HG02678 (cell line): ENCODE results near the gene CENATAC.
"Not testable (repeated sequence)": the region's sequence is repeated elsewhere in the genome, so short reads cannot be mapped to it uniquely, and the experiment has no call there.

Experiments
- ATAC-seq: cut with Tn5 transposase; IDR thresholded peaks from one replicate; pipeline ENCODE4 v1.9.1; 2021; ENCODE audit warnings: mild to moderate bottlenecking, moderate library complexity; ENCODE audit not compliant: unreplicated experiment

CENATAC gene

DNA sequence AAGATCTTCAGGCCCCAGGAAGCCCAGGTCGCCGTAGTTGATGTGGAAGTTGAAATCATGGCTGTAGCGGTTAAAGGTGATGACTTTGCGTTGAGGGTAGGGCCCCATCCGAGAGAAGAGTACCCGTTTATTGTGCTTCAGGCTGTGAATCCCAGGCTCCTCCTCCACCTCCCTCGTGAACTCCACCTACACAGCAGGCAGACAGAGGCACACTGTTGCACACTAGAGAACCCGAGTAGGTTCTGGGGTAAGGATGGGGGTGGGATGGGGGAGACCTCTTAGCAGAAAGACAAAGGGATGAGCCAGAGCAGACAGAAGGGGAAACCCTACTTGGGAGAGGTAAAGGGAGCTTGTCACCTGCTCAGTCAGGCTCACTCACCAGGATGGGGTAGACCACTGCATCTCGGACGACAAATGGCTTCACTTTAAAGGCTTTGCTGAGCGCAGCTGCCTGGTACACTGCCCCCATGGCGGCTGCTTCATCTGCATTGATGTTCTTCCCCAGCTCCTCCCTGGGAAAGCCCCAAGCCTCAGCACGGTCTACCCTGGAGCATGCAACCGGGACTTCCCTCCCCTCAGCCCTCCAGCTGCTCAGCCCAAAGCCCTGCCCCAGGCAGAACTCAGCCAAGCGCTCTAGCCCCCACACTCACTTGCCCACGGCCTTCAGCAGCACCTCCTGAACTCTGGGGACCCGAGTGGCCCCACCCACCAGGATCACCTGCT, 53.7 kb downstream of the CENATAC start:
- ATAC-seq = peak; percentile 65

DNA sequence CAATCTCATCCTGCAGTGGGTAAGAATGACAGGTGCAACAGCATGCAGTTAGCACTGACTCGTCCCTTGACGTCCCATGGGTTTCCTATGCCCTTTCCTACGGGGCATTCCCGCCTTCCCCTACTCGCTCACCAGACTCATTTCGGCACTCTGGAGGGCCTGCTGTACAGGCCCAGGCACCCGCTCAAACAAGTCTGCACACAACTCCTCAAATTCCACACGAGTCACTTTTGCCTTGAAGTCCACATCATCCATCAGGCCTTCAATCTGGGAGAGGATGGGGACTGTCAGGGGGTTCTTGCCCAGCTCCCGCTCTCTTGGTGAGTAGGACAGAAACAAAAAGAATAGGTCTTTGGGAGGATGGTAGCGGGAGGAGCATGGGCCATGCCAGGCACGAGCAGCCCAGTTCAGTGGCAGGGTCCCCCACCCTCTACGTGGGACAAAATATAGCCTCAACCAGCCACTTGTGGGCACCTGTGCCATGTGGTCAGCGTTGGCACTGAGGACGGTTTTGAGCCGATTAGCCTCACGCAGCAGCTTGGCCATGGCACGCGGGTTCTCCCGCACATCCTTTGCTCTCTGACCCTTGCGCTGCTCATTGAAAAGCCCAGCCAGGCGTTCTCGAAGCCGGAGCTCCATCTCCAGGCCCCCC, 54.4 kb downstream of the CENATAC start:
- ATAC-seq = no peak

DNA sequence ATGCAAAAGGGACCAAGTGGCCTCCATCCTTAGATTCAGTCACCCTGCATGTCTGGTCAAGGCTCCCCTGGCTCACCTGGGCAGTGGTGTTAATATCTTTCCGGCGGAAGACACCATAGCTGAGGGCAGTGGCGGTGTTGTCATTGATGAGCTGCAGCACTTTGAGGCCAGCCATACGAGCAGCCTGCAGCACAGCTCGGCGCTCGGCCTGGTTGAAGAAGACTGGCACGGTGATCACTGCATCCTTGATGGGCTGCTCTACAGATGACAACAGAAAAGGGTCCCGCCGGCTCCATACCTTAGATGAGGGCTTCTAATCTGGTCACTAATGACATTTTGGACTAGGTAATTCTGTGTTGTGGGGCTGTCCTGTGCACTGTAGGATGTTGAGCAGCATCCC, 56.5 kb downstream of the CENATAC start:
- no peak for ATAC-seq

- ATAC-seq = no peak
Observed at GRCh38 chr11:119055901-119056300, 58.0 kb downstream of the CENATAC start.

DNA sequence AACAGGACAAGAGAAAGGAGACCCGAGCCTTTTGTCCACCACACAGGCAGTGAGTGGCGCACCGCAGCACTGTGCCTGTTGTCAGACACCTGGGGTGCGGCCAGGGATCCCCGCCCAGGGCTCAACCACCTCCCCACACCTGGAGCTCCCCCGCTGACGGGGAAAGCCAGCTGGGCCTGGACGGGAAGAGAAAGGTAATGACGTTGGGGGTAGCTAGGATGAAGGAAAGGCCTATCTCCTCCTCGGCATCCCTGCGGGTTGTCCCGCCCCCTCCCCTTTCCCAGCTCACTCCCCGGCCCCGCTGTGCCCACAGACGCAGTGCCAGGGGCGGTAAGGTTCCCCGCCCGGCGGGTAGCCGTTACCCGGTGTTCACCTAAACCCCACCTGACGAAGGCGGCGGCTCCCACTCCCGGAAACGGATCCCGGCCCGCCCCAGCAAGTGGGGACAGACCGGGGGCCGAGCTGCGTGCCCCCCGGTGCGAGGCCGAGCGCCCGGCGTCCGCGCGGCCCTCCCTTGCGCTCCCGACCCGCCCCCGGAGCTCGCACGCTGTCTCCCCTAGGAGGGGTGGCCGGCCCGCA, 58.6 kb downstream of the CENATAC start:
- ATAC-seq = peak; percentile 5

DNA sequence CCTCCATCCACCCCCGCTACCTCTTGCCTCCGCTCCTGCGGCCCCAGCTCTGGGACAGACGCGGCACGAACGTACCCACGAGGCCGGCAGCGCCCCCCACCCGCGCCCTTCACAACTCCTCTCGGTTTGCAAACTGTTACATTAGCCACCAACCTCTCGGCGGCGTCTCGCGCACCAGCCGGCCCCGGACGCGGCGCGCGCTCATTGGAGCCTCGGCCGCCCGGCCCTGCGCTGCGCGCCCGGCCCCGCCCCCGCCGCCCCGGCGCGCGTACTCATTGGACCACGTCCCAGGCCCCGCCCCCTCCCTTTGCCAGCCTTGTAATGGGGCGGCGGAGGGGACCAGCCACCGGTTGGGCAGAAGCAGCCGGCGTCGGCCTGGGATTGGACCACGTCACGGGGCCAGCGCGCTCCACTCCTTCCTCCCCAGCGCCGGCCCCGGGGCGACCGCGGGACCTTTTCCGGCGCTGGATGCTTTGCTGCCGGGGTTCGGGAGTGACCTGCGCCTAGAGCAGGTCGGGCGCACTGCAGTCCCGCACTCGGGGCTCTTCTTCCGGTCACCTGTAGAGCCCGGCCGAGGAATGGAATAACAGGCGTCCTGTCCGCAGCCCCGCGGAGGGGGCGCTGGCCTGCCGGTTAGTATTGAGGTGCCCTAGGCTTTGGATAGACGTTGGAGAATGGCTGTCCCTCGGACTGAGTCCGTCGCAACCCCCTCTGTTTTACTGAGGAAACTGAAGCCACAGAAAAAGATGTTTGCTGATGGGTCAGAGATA, 59.2 kb downstream of the CENATAC start, which contains the start of gene HYOU1:
TSS of gene HYOU1 (minus strand) at position 206 of the 770 bp plus-strand sequence. CDS start 1,045 bp downstream, outside the sequence.
- ATAC-seq = peak; percentile 94

DNA sequence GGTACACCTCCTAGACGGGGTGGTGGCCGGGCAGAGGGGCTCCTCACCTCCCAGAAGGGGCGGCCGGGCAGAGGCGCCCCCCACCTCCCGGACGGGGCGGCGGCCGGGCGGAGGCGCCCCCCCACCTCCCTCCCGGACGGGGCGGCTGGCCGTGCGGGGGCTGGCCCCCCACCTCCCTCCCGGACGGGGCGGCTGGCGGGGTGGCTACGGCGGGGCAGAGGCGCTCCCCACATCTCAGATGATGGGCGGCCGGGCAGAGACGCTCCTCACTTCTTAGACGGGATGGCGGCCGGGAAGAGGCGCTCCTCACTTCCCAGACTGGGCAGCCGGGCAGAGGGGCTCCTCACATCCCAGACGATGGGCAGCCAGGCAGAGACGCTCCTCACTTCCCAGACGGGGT, 61.2 kb downstream of the CENATAC start:
- ATAC-seq = not testable (repeated sequence)

GRCh38 chr11:119061256-119061655, 63.3 kb downstream of the CENATAC start:
- no peak for ATAC-seq

- ATAC-seq = no peak
Observed at GRCh38 chr11:119062779-119063178, 64.8 kb downstream of the CENATAC start.

DNA sequence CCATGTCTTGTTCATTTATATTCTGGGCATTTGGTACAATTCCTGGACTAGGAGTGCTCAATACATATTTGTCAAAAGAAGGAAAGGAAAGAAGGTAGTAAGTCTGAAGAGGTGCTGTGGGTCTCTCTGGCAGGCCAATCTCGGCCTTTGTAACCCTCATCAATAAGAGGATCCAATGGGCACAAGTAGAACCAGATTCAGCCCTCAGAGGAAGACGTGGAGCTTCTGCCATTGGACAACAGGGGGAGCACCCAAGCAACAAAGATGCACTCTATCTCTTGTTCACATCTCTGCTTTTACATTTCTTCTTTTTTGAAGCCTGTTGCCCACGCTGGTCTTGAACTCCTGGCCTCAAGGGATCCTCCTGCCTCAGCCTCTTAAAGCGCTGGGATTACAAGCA, 67.4 kb downstream of the CENATAC start:
- no peak for ATAC-seq
